ENCODE measurements around the gene C19orf33. TPM values are rescaled to one million over a fixed set of nuclear protein-coding genes. Genes with fewer than 3 reads are reported as not detected.
"Not testable (repeated sequence)": the region's sequence is repeated elsewhere in the genome, so short reads cannot be mapped to it uniquely, and the experiment has no call there.

The C19orf33 gene
- total RNA-seq (2014; rRNA removed; shearing (Covaris generic)): not detected in 2 replicates
- total RNA-seq (2022): not detected in 2 replicates
- percentile 24 among the genes with signal in this experiment for Bru-seq, nascent RNA
- percentile 22 among the genes with signal in this experiment for BruChase-seq, experiment 1, labeled RNA remaining after a 6-hour chase
- percentile 23 among the genes with signal in this experiment for BruChase-seq, experiment 2, labeled RNA remaining after a 2-hour chase
- long read RNA-seq: 0 reads

DNA sequence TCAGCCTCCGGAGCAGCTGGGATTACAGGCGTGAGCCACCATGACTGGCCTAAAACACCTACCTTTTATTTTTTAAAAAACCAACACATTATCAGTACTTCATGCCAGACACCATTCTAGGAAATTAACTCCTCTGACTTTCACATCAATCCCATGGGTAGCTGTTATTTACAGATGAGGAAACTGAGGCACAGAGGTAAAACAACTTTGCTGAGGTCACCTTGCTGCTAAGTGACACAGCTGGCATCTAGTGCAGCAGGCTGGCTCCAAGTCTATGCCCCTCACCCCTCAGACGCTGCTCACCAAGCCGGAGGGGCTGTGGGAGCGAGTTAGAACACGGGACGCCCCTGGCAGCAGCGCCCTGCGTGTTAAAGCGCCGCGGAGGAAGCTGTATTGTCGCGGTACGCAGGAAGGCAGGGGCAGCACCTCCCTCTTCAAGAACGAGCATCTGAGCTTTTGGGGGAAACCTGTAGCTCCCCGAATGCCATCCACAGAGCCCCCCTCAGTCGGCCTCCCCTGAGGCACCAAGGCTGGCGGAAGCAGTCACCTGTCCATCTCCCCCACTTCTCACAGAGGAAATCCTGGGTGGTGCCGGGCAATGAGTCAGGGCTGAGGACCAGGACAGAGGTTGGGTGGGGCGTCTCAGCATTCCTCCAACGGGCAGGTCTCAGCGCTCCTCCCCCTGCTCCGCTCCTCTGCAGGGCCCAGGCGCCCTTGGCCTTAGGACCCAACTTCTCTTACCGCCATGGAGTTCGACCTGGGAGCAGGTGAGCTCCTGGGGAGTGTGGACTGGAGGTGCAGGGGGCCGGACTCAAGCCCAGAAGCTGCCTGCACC, at the start of gene C19orf33:
C19orf33 (plus strand) TSS at position 735 of the 835 bp plus-strand sequence; CDS start at position 746, 11 bp downstream.
- intact Hi-C loops (cut with micrococcal nuclease; ENCODE audit: unreplicated experiment): no loop called here
- Histone ChIP-seq H4K20me1 (ENCODE audit: insufficient read depth, low read length) (no peaks in the 10 kb centered on the region), H3K9me2 (ENCODE audit: insufficient read depth, low read length) (no peaks in the 10 kb centered on the region), H3K9me3 (ENCODE audit: low read length) (no peaks in the 10 kb centered on the region), H3K79me2 (ENCODE audit: insufficient read depth, low read depth, low read length) (no peaks in the 10 kb centered on the region), H3K4me3 (ENCODE audit: low read depth, low read length, poor library complexity, severe bottlenecking) (no peak within 1 kb of the TSS), H3K27ac (ENCODE audit: low read depth, low read length, poor library complexity, severe bottlenecking) (no peak within 1 kb of the TSS), H3K4me1 (ENCODE audit: insufficient read depth, low read length, poor library complexity, severe bottlenecking) (no peaks in the 10 kb centered on the region), H3K36me3 (ENCODE audit: insufficient read depth, low read length) (peaks cover 9% of the 10 kb centered on the region; the same call in 1 of the 2 replicates), H2AFZ (ENCODE audit: low read length) (no peak within 1 kb of the TSS), H3K4me2 (ENCODE audit: low read length) (no peak within 1 kb of the TSS)
- BruUV-seq (replicated peaks): no TSS peak
- CTCF ChIA-PET (ENCODE audit: unreplicated experiment): interaction anchor here (0.5 kb wide), 1 partner anchor 263 kb away, joined by 3 read pairs; no protein-coding TSS in a partner anchor
- DNase-seq (ENCODE audit: low spot score): no peak
- no peak for TF ChIP-seq EZH2phosphoT487 (IDR thresholded peaks at IDR 0.05; ENCODE audit: borderline replicate concordance, low read depth, low read length)
- TF ChIP-seq, protein P1, sequence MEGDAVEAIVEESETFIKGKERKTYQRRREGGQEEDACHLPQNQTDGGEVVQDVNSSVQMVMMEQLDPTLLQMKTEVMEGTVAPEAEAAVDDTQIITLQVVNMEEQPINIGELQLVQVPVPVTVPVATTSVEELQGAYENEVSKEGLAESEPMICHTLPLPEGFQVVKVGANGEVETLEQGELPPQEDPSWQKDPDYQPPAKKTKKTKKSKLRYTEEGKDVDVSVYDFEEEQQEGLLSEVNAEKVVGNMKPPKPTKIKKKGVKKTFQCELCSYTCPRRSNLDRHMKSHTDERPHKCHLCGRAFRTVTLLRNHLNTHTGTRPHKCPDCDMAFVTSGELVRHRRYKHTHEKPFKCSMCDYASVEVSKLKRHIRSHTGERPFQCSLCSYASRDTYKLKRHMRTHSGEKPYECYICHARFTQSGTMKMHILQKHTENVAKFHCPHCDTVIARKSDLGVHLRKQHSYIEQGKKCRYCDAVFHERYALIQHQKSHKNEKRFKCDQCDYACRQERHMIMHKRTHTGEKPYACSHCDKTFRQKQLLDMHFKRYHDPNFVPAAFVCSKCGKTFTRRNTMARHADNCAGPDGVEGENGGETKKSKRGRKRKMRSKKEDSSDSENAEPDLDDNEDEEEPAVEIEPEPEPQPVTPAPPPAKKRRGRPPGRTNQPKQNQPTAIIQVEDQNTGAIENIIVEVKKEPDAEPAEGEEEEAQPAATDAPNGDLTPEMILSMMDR (conservative IDR thresholded peaks at IDR 0.05; ENCODE audit: low read length): no peak
- POLR2A ChIA-PET: no interaction called here

DNA sequence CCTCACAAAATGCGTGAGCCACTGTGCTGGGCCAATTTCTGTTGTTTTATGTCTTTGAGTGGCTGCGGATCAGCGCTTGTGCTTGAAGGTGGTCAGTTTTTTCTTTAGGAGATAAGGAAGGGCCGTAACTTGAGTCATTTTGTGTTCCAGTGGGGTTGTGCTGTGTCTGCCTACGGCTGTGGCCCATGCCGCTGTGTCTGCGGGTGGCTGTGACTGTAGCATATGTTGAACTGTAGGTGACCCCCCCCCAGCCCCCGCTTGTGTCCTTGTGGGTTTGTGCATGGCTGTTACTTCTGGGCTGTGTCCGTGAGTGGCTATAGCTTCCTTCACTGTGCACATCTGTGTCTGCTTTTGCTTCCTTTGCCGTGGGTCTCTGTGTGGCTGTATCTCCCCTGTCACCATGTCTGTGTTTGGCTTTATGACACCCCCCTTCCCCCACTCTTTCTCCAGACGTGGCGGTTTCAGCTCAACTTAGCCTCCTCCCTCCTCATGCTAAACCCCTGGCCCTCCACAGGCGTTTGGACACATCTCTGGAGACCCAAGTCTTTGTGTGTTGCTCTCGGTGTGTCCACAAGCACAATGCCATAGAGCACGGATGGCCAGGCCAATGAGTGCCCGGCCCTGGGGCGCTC, 48.6 kb upstream of the C19orf33 start:
- no peak overlapping the region for H3K4me3 ChIP-seq (ENCODE audit: low read depth, low read length, poor library complexity, severe bottlenecking)

GRCh38 chr19:38261942-38262341, 42.1 kb upstream of the C19orf33 start:
- DNase-seq (ENCODE audit: low spot score); intact Hi-C loops (cut with micrococcal nuclease; ENCODE audit: unreplicated experiment); POLR2A ChIA-PET; H3K9me2 ChIP-seq (ENCODE audit: insufficient read depth, low read length); H3K4me2 ChIP-seq (ENCODE audit: low read length); H3K9me3 ChIP-seq (ENCODE audit: low read length); H3K4me3 ChIP-seq (ENCODE audit: low read depth, low read length, poor library complexity, severe bottlenecking); H2AFZ ChIP-seq (ENCODE audit: low read length); H3K36me3 ChIP-seq (ENCODE audit: insufficient read depth, low read length); H3K79me2 ChIP-seq (ENCODE audit: insufficient read depth, low read depth, low read length); H3K27ac ChIP-seq (ENCODE audit: low read depth, low read length, poor library complexity, severe bottlenecking); CTCF ChIA-PET (ENCODE audit: unreplicated experiment); BruUV-seq (replicated peaks); H4K20me1 ChIP-seq (ENCODE audit: insufficient read depth, low read length): not testable (repeated sequence)
- H3K4me1 ChIP-seq (ENCODE audit: insufficient read depth, low read length, poor library complexity, severe bottlenecking): peaks cover 15% of the 10 kb centered on the region

More for the DNA sequence above, 48.6 kb upstream of the C19orf33 start:
- Histone ChIP-seq H3K4me1 (ENCODE audit: insufficient read depth, low read length, poor library complexity, severe bottlenecking) (peaks cover 5% of the 10 kb centered on the region), H3K9me2 (ENCODE audit: insufficient read depth, low read length) (no peaks in the 10 kb centered on the region), H3K36me3 (ENCODE audit: insufficient read depth, low read length) (no peaks in the 10 kb centered on the region), H3K9me3 (ENCODE audit: low read length) (no peaks in the 10 kb centered on the region), H3K4me2 (ENCODE audit: low read length) (no peak overlapping the region), H3K79me2 (ENCODE audit: insufficient read depth, low read depth, low read length) (no peaks in the 10 kb centered on the region), H2AFZ (ENCODE audit: low read length) (no peak overlapping the region), H4K20me1 (ENCODE audit: insufficient read depth, low read length) (no peaks in the 10 kb centered on the region), H3K27ac (ENCODE audit: low read depth, low read length, poor library complexity, severe bottlenecking) (no peak overlapping the region)
- BruUV-seq (replicated peaks): no TSS peak
- intact Hi-C loops (cut with micrococcal nuclease; ENCODE audit: unreplicated experiment): no loop called here
- TF ChIP-seq, protein P1 (conservative IDR thresholded peaks at IDR 0.05; ENCODE audit: low read length): no peak
- TF ChIP-seq EZH2phosphoT487 (IDR thresholded peaks at IDR 0.05; ENCODE audit: borderline replicate concordance, low read depth, low read length): no peak
- DNase-seq (ENCODE audit: low spot score): no peak
- CTCF ChIA-PET (ENCODE audit: unreplicated experiment): no interaction called here
- POLR2A ChIA-PET: no interaction called here
